NT2/D1 (cell line): ENCODE measurements around the gene MYH9.
"Not testable (repeated sequence)": the region's sequence is repeated elsewhere in the genome, so short reads cannot be mapped to it uniquely, and the experiment has no call there.

Source experiments
- DNase-seq: peaks from one replicate; pipeline ENCODE4 v3.0.0-alpha.2; 2011; ENCODE audit warnings: low read depth, low spot score
- H3K27me3 ChIP-seq: 2 replicates; pipeline ENCODE4 v1.6.0; 2011; ENCODE audit warnings: mild to moderate bottlenecking; ENCODE audit not compliant: insufficient read length, insufficient read depth
- H3K36me3 ChIP-seq: 2 replicates; pipeline ENCODE4 v1.6.1; 2011; ENCODE audit warnings: mild to moderate bottlenecking, low read length, mixed read lengths; ENCODE audit not compliant: insufficient read depth, insufficient read length
- H3K4me1 ChIP-seq: 2 replicates; pipeline ENCODE4 v1.5.1; 2011; ENCODE audit not compliant: insufficient read depth, insufficient read length
- H3K4me3 ChIP-seq: 2 replicates; pipeline ENCODE4 v1.5.1; 2011; ENCODE audit warnings: low read depth; ENCODE audit not compliant: insufficient read length
- H3K9ac ChIP-seq: 2 replicates; pipeline ENCODE4 v1.6.0; 2011; ENCODE audit warnings: low read depth; ENCODE audit not compliant: insufficient read length
- H3K9me3 ChIP-seq: 2 replicates; pipeline ENCODE4 v1.5.1; 2011; ENCODE audit warnings: mild to moderate bottlenecking, low read length; ENCODE audit not compliant: insufficient read depth
- SUZ12 ChIP-seq: IDR thresholded peaks from 2 replicates; pipeline ENCODE4 v1.6.1; 2011; ENCODE audit not compliant: insufficient read length, insufficient read depth; ENCODE audit errors: extremely low read depth
- YY1 ChIP-seq: IDR thresholded peaks from 2 replicates; pipeline ENCODE4 v1.6.1; 2011; ENCODE audit not compliant: insufficient read length, insufficient read depth
- ZNF274 ChIP-seq: IDR thresholded peaks from 2 replicates; pipeline ENCODE4 v1.6.1; 2011; ENCODE audit warnings: mild to moderate bottlenecking, low read depth, low read length

MYH9 gene

GRCh38 chr22:36397131-36398093, 9.6 kb upstream of the MYH9 start:
- H3K36me3 ChIP-seq: peaks cover 15% of the 10 kb centered on the region
- H3K4me1 ChIP-seq: no peaks in the 10 kb centered on the region
- H3K9ac ChIP-seq: no peak overlapping the region
- no peak overlapping the region for H3K4me3 ChIP-seq
- no peak for TF ChIP-seq YY1
- no peak for TF ChIP-seq SUZ12
- no peak for TF ChIP-seq ZNF274
- H3K27me3 ChIP-seq: no peaks in the 10 kb centered on the region
- no peaks in the 10 kb centered on the region for H3K9me3 ChIP-seq
- DNase-seq: no peak

- no peak overlapping the region for H3K4me3 ChIP-seq
- no peaks in the 10 kb centered on the region for H3K9me3 ChIP-seq
- TF ChIP-seq YY1 (no peak), ZNF274 (no peak), SUZ12 (no peak)
- no peak overlapping the region for H3K9ac ChIP-seq
- no peaks in the 10 kb centered on the region for H3K27me3 ChIP-seq
- H3K4me1 ChIP-seq: peaks cover 5% of the 10 kb centered on the region
- DNase-seq: no peak
- peaks cover 15% of the 10 kb centered on the region for H3K36me3 ChIP-seq
Measured at GRCh38 chr22:36395915-36396314, 8.1 kb upstream of the MYH9 start.

GRCh38 chr22:36395055-36395849, 7.5 kb upstream of the MYH9 start:
- peaks cover 15% of the 10 kb centered on the region for H3K36me3 ChIP-seq
- no peak for TF ChIP-seq YY1
- TF ChIP-seq ZNF274: no peak
- no peak for TF ChIP-seq SUZ12
- no peaks in the 10 kb centered on the region for H3K9me3 ChIP-seq
- no peak overlapping the region for H3K9ac ChIP-seq
- H3K27me3 ChIP-seq: no peaks in the 10 kb centered on the region
- no peak for DNase-seq
- H3K4me3 ChIP-seq: no peak overlapping the region
- H3K4me1 ChIP-seq: peaks cover 5% of the 10 kb centered on the region

- H3K9ac ChIP-seq: no peak overlapping the region
- no peaks in the 10 kb centered on the region for H3K9me3 ChIP-seq
- H3K36me3 ChIP-seq: peaks cover 11% of the 10 kb centered on the region
- H3K4me1 ChIP-seq: peaks cover 5% of the 10 kb centered on the region
- TF ChIP-seq YY1 (no peak), ZNF274 (no peak), SUZ12 (no peak)
- no peak overlapping the region for H3K4me3 ChIP-seq
- no peak for DNase-seq
- H3K27me3 ChIP-seq: no peaks in the 10 kb centered on the region
Measured at GRCh38 chr22:36391638-36392037, 3.9 kb upstream of the MYH9 start.

- H3K27me3 ChIP-seq, H3K9me3 ChIP-seq, H3K4me1 ChIP-seq, H3K9ac ChIP-seq, H3K4me3 ChIP-seq, DNase-seq: not testable (repeated sequence)
- H3K36me3 ChIP-seq: peaks cover 26% of the 10 kb centered on the region
Measured at GRCh38 chr22:36389122-36389521, 1.4 kb upstream of the MYH9 start.

- H3K4me1 ChIP-seq: peaks cover 5% of the 10 kb centered on the region
- TF ChIP-seq ZNF274 (no peak), YY1 (no peak), SUZ12 (no peak)
Measured at GRCh38 chr22:36387709-36387958, 133 bp downstream of the MYH9 start.

More at GRCh38 chr22:36387709-36387958, 133 bp downstream of the MYH9 start:
- Histone ChIP-seq H3K9ac (peak overlapping the region; percentile 92), H3K36me3 (peaks cover 38% of the 10 kb centered on the region), H3K4me3 (peak overlapping the region; percentile 84), H3K27me3 (no peaks in the 10 kb centered on the region), H3K9me3 (no peaks in the 10 kb centered on the region)
- no peak for DNase-seq
